ENCODE results near the gene SCN3B.
A peak's percentile ranks its signal among the peaks of the same experiment; 100 is the strongest.

The SCN3B gene

GRCh38 chr11:123645286-123645975 lies 9.0 kb downstream of the SCN3B start:
- H3K27ac Mint-ChIP-seq: no peak overlapping the region
- H3K36me3 Mint-ChIP-seq (ENCODE audit: insufficient read depth): no peaks in the 10 kb centered on the region
- ATAC-seq (replicated peaks) (no peak), DNase-seq (no peak)
- H3K4me3 Mint-ChIP-seq: no peak overlapping the region
- peaks cover 0 to 2% of the 10 kb centered on the region in 2 donors for H3K4me1 Mint-ChIP-seq (ENCODE audit: low read depth in 2 of 2)
- H3K27me3 Mint-ChIP-seq: peaks cover 22 to 48% of the 10 kb centered on the region in 2 donors
- H3K9me3 Mint-ChIP-seq: no peaks in the 10 kb centered on the region

- Mint-ChIP-seq H3K9me3 (no peaks in the 10 kb centered on the region), H3K4me1 (ENCODE audit: low read depth in 2 of 2) (peaks cover 0 to 2% of the 10 kb centered on the region in 2 donors), H3K27me3 (peaks cover 46 to 72% of the 10 kb centered on the region in 2 donors), H3K36me3 (ENCODE audit: insufficient read depth) (no peaks in the 10 kb centered on the region), H3K4me3 (no peak overlapping the region), H3K27ac (no peak overlapping the region)
- no peak for DNase-seq
- ATAC-seq (replicated peaks): no peak
Measured at GRCh38 chr11:123642435-123642834, 12.0 kb downstream of the SCN3B start.

GRCh38 chr11:123641495-123641840 lies 13.0 kb downstream of the SCN3B start:
- peak overlapping the region in 1 of 2 donors; percentile 48 for H3K27ac Mint-ChIP-seq
- ATAC-seq (replicated peaks): no peak
- H3K4me1 Mint-ChIP-seq (ENCODE audit: low read depth in 2 of 2): peaks cover 0 to 2% of the 10 kb centered on the region in 2 donors
- H3K4me3 Mint-ChIP-seq: no peak overlapping the region
- no peak for DNase-seq
- no peaks in the 10 kb centered on the region for H3K9me3 Mint-ChIP-seq
- peaks cover 48 to 76% of the 10 kb centered on the region in 2 donors for H3K27me3 Mint-ChIP-seq
- no peaks in the 10 kb centered on the region for H3K36me3 Mint-ChIP-seq (ENCODE audit: insufficient read depth)

GRCh38 chr11:123640677-123641494 lies 13.5 kb downstream of the SCN3B start:
- peak overlapping the region in 1 of 2 donors; percentile 48 for H3K27ac Mint-ChIP-seq
- no peaks in the 10 kb centered on the region for H3K36me3 Mint-ChIP-seq (ENCODE audit: insufficient read depth)
- no peak overlapping the region for H3K4me3 Mint-ChIP-seq
- DNase-seq (peak in 1 of 3 experiments; percentile 22), ATAC-seq (replicated peaks) (peak; percentile 42)
- peaks cover 42 to 72% of the 10 kb centered on the region in 2 donors for H3K27me3 Mint-ChIP-seq
- peaks cover 0 to 2% of the 10 kb centered on the region in 2 donors for H3K4me1 Mint-ChIP-seq (ENCODE audit: low read depth in 2 of 2)
- no peaks in the 10 kb centered on the region for H3K9me3 Mint-ChIP-seq

GRCh38 chr11:123640029-123640428 lies 14.4 kb downstream of the SCN3B start:
- peaks cover 0 to 2% of the 10 kb centered on the region in 2 donors for H3K4me1 Mint-ChIP-seq (ENCODE audit: low read depth in 2 of 2)
- no peak overlapping the region for H3K27ac Mint-ChIP-seq
- H3K27me3 Mint-ChIP-seq: peaks cover 40 to 68% of the 10 kb centered on the region in 2 donors
- no peaks in the 10 kb centered on the region for H3K9me3 Mint-ChIP-seq
- DNase-seq: no peak
- no peak for ATAC-seq (replicated peaks)
- no peak overlapping the region for H3K4me3 Mint-ChIP-seq
- no peaks in the 10 kb centered on the region for H3K36me3 Mint-ChIP-seq (ENCODE audit: insufficient read depth)

GRCh38 chr11:123630126-123630608 lies 24.3 kb downstream of the SCN3B start:
- DNase-seq (no peak), ATAC-seq (replicated peaks) (no peak)
- Mint-ChIP-seq H3K9me3 (no peaks in the 10 kb centered on the region), H3K27ac (no peak overlapping the region), H3K36me3 (ENCODE audit: insufficient read depth) (peaks cover 2% of the 10 kb centered on the region), H3K4me1 (ENCODE audit: low read depth in 2 of 2) (no peaks in the 10 kb centered on the region), H3K27me3 (peaks cover 13 to 37% of the 10 kb centered on the region in 2 donors), H3K4me3 (no peak overlapping the region)

GRCh38 chr11:123628936-123629683 lies 25.3 kb downstream of the SCN3B start:
- ATAC-seq (replicated peaks): no peak
- DNase-seq: no peak
- no peaks in the 10 kb centered on the region for H3K9me3 Mint-ChIP-seq
- peaks cover 6 to 27% of the 10 kb centered on the region in 2 donors for H3K27me3 Mint-ChIP-seq
- H3K27ac Mint-ChIP-seq: no peak overlapping the region
- H3K36me3 Mint-ChIP-seq (ENCODE audit: insufficient read depth): peaks cover 2% of the 10 kb centered on the region
- no peaks in the 10 kb centered on the region for H3K4me1 Mint-ChIP-seq (ENCODE audit: low read depth in 2 of 2)
- H3K4me3 Mint-ChIP-seq: no peak overlapping the region

- H3K4me1 Mint-ChIP-seq (ENCODE audit: low read depth in 2 of 2): no peaks in the 10 kb centered on the region
- H3K9me3 Mint-ChIP-seq: no peaks in the 10 kb centered on the region
- peaks cover 0 to 9% of the 10 kb centered on the region in 2 donors for H3K27me3 Mint-ChIP-seq
- no peak for ATAC-seq (replicated peaks)
- H3K27ac Mint-ChIP-seq: no peak overlapping the region
- peaks cover 5% of the 10 kb centered on the region for H3K36me3 Mint-ChIP-seq (ENCODE audit: insufficient read depth)
- no peak overlapping the region for H3K4me3 Mint-ChIP-seq
- DNase-seq: no peak
Measured at GRCh38 chr11:123624974-123625373, 29.4 kb downstream of the SCN3B start.

GRCh38 chr11:123622576-123622975 lies 31.8 kb downstream of the SCN3B start:
- no peak for DNase-seq
- ATAC-seq (replicated peaks): no peak
- no peak overlapping the region for H3K4me3 Mint-ChIP-seq
- peaks cover 5% of the 10 kb centered on the region for H3K36me3 Mint-ChIP-seq (ENCODE audit: insufficient read depth)
- no peak overlapping the region for H3K27ac Mint-ChIP-seq
- no peaks in the 10 kb centered on the region for H3K9me3 Mint-ChIP-seq
- no peaks in the 10 kb centered on the region for H3K27me3 Mint-ChIP-seq
- no peaks in the 10 kb centered on the region for H3K4me1 Mint-ChIP-seq (ENCODE audit: low read depth in 2 of 2)

- Mint-ChIP-seq H3K27me3 (no peaks in the 10 kb centered on the region), H3K27ac (no peak overlapping the region), H3K36me3 (ENCODE audit: insufficient read depth) (peaks cover 11% of the 10 kb centered on the region), H3K4me3 (no peak overlapping the region), H3K4me1 (ENCODE audit: low read depth in 2 of 2) (no peaks in the 10 kb centered on the region), H3K9me3 (no peaks in the 10 kb centered on the region)
- no peak for DNase-seq
- ATAC-seq (replicated peaks): no peak
Measured at GRCh38 chr11:123616505-123617198, 37.8 kb downstream of the SCN3B start.

GRCh38 chr11:123611698-123612097 lies 42.7 kb downstream of the SCN3B start:
- DNase-seq (no peak), ATAC-seq (replicated peaks) (no peak)
- H3K27me3 Mint-ChIP-seq: no peaks in the 10 kb centered on the region
- H3K4me3 Mint-ChIP-seq: no peak overlapping the region
- no peaks in the 10 kb centered on the region for H3K4me1 Mint-ChIP-seq (ENCODE audit: low read depth in 2 of 2)
- H3K9me3 Mint-ChIP-seq: no peaks in the 10 kb centered on the region
- H3K36me3 Mint-ChIP-seq (ENCODE audit: insufficient read depth): peaks cover 11% of the 10 kb centered on the region
- no peak overlapping the region for H3K27ac Mint-ChIP-seq

GRCh38 chr11:123608945-123609344 lies 45.5 kb downstream of the SCN3B start:
- Mint-ChIP-seq H3K4me3 (no peak overlapping the region), H3K27me3 (no peaks in the 10 kb centered on the region), H3K4me1 (ENCODE audit: low read depth in 2 of 2) (no peaks in the 10 kb centered on the region), H3K36me3 (ENCODE audit: insufficient read depth) (peaks cover 3% of the 10 kb centered on the region), H3K9me3 (no peaks in the 10 kb centered on the region), H3K27ac (peak overlapping the region in 1 of 2 donors; percentile 86)
- ATAC-seq (replicated peaks): no peak
- no peak for DNase-seq

GRCh38 chr11:123608371-123608770 lies 46.1 kb downstream of the SCN3B start:
- H3K36me3 Mint-ChIP-seq (ENCODE audit: insufficient read depth): peaks cover 3% of the 10 kb centered on the region
- no peak for ATAC-seq (replicated peaks)
- peak overlapping the region in 1 of 2 donors; percentile 86 for H3K27ac Mint-ChIP-seq
- H3K4me3 Mint-ChIP-seq: no peak overlapping the region
- no peak for DNase-seq
- no peaks in the 10 kb centered on the region for H3K4me1 Mint-ChIP-seq (ENCODE audit: low read depth in 2 of 2)
- H3K9me3 Mint-ChIP-seq: no peaks in the 10 kb centered on the region
- H3K27me3 Mint-ChIP-seq: no peaks in the 10 kb centered on the region
